ENCODE results near the gene SLC25A48.
"Not testable (repeated sequence)": the region's sequence is repeated elsewhere in the genome, so short reads cannot be mapped to it uniquely, and the experiment has no call there.

SLC25A48 gene

DNA sequence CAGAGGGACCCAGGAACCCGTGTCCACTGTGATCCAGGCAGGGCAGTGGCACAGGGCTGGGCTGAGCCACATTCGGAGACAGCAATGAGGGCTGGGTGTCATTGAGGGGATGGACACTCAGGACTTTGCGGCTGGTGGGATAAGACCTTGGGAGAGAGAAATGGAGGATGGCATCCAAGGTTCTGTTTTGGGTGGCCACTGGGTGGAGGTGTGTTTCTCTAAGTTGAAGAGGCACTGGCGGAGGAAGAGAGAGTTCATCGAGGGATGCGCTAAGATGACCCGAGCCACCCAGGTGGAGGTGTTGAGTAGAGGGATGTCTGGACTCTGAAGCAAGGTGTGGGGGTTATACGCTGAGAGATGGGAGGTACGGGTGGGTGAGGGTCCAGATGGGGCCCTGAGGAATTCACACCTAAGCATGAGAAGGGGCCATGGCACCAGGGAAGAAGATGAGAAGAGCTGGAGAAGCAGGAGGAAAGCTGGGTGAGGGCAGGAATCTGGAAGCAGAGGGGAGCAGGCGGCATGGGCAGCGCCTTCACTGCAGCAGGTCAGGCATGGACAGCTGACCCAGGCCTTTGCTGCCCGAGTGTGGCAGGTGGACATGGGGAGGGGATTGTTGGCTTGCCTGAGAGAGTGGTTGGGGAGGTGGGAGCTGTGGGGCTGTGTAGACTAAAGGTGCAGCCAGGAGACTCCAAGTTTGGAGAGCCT lies 2.5 kb upstream of the SLC25A48 start:
- no peak for DNase-seq (ENCODE audit: low read depth, low spot score)
- TF ChIP-seq POLR2AphosphoS5 (IDR thresholded peaks at IDR 0.05; ENCODE audit: borderline replicate concordance, low read depth, low read length) = no peak
- TF ChIP-seq FOXP2 (optimal IDR thresholded peaks at IDR 0.05; ENCODE audit: control extremely low read depth, extremely low read length, insufficient read depth) = no peak
- no peak for TF ChIP-seq EZH2 (IDR thresholded peaks at IDR 0.05)
- H3K9me3 ChIP-seq (ENCODE audit: low read depth, low read length) = no peaks in the 10 kb centered on the region
- no peak overlapping the region for H3K27ac ChIP-seq
- H3K9ac ChIP-seq (ENCODE audit: insufficient read length) = no peak overlapping the region
- H3K4me3 ChIP-seq = no peak overlapping the region
- H3K36me3 ChIP-seq (ENCODE audit: insufficient read depth, low read length) = no peaks in the 10 kb centered on the region

- no peaks in the 10 kb centered on the region for H3K9me3 ChIP-seq (ENCODE audit: low read depth, low read length)
Observed at GRCh38 chr5:135832941-135833920, 1.2 kb upstream of the SLC25A48 start.

GRCh38 chr5:135833961-135834638 lies 363 bp upstream of the SLC25A48 start:
- H3K4me3 ChIP-seq = no peak overlapping the region
- no peak for DNase-seq (ENCODE audit: low read depth, low spot score)
- H3K9ac ChIP-seq (ENCODE audit: insufficient read length) = no peak overlapping the region
- TF ChIP-seq POLR2AphosphoS5 (IDR thresholded peaks at IDR 0.05; ENCODE audit: borderline replicate concordance, low read depth, low read length) (no peak), EZH2 (IDR thresholded peaks at IDR 0.05) (no peak), FOXP2 (optimal IDR thresholded peaks at IDR 0.05; ENCODE audit: control extremely low read depth, extremely low read length, insufficient read depth) (no peak)
- no peaks in the 10 kb centered on the region for H3K36me3 ChIP-seq (ENCODE audit: insufficient read depth, low read length)
- H3K27ac ChIP-seq = no peak overlapping the region
- no peaks in the 10 kb centered on the region for H3K9me3 ChIP-seq (ENCODE audit: low read depth, low read length)

More at GRCh38 chr5:135832941-135833920, 1.2 kb upstream of the SLC25A48 start:
- no peak overlapping the region for H3K27ac ChIP-seq
- H3K36me3 ChIP-seq (ENCODE audit: insufficient read depth, low read length) = no peaks in the 10 kb centered on the region
- no peak overlapping the region for H3K9ac ChIP-seq (ENCODE audit: insufficient read length)
- TF ChIP-seq FOXP2 (optimal IDR thresholded peaks at IDR 0.05; ENCODE audit: control extremely low read depth, extremely low read length, insufficient read depth) (no peak), EZH2 (IDR thresholded peaks at IDR 0.05) (no peak)
- DNase-seq (ENCODE audit: low read depth, low spot score) = no peak
- H3K4me3 ChIP-seq = no peak overlapping the region

GRCh38 chr5:135835766-135836165 lies 1.3 kb downstream of the SLC25A48 start:
- H3K4me3 ChIP-seq = no peak overlapping the region
- DNase-seq (ENCODE audit: low read depth, low spot score) = no peak
- H3K27ac ChIP-seq = no peak overlapping the region
- H3K9ac ChIP-seq (ENCODE audit: insufficient read length) = no peak overlapping the region
- no peaks in the 10 kb centered on the region for H3K36me3 ChIP-seq (ENCODE audit: insufficient read depth, low read length)
- TF ChIP-seq EZH2 (IDR thresholded peaks at IDR 0.05) (no peak), FOXP2 (optimal IDR thresholded peaks at IDR 0.05; ENCODE audit: control extremely low read depth, extremely low read length, insufficient read depth) (no peak), POLR2AphosphoS5 (IDR thresholded peaks at IDR 0.05; ENCODE audit: borderline replicate concordance, low read depth, low read length) (no peak)
- no peaks in the 10 kb centered on the region for H3K9me3 ChIP-seq (ENCODE audit: low read depth, low read length)

DNA sequence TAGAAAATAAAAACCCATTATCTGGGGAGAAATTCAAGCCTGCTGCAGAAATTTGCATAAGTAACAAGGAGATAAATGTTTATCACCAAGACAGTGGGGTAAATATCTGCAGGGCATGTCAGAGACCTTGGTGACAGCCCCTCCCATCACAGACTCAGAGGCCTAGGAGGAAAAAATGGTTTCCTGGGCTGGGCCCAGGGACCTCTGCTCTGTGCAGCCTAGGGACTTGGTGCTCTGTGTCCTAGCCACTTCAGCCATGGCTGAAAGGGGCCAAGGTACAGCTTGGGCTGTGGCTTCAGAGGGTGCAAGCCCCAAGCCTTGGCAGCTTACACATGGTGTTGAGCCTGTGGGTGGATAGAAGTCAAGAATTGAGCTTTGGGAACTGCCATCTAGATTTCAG lies 3.9 kb downstream of the SLC25A48 start:
- not testable (repeated sequence) for H3K27ac ChIP-seq; H3K36me3 ChIP-seq (ENCODE audit: insufficient read depth, low read length); H3K9me3 ChIP-seq (ENCODE audit: low read depth, low read length); H3K4me3 ChIP-seq; DNase-seq (ENCODE audit: low read depth, low spot score); H3K9ac ChIP-seq (ENCODE audit: insufficient read length)

- no peak for DNase-seq (ENCODE audit: low read depth, low spot score)
- Histone ChIP-seq H3K9ac (ENCODE audit: insufficient read length) (no peak overlapping the region), H3K36me3 (ENCODE audit: insufficient read depth, low read length) (no peaks in the 10 kb centered on the region), H3K4me3 (no peak overlapping the region), H3K27ac (no peak overlapping the region), H3K9me3 (ENCODE audit: low read depth, low read length) (no peaks in the 10 kb centered on the region)
- TF ChIP-seq POLR2AphosphoS5 (IDR thresholded peaks at IDR 0.05; ENCODE audit: borderline replicate concordance, low read depth, low read length) (no peak), FOXP2 (optimal IDR thresholded peaks at IDR 0.05; ENCODE audit: control extremely low read depth, extremely low read length, insufficient read depth) (no peak), EZH2 (IDR thresholded peaks at IDR 0.05) (no peak)
Observed at GRCh38 chr5:135839566-135839965, 5.1 kb downstream of the SLC25A48 start.

GRCh38 chr5:135840959-135841358 lies 6.5 kb downstream of the SLC25A48 start:
- Histone ChIP-seq H3K4me3 (no peak overlapping the region), H3K27ac (no peak overlapping the region), H3K9me3 (ENCODE audit: low read depth, low read length) (no peaks in the 10 kb centered on the region), H3K36me3 (ENCODE audit: insufficient read depth, low read length) (no peaks in the 10 kb centered on the region), H3K9ac (ENCODE audit: insufficient read length) (no peak overlapping the region)
- no peak for TF ChIP-seq EZH2 (IDR thresholded peaks at IDR 0.05)
- no peak for TF ChIP-seq FOXP2 (optimal IDR thresholded peaks at IDR 0.05; ENCODE audit: control extremely low read depth, extremely low read length, insufficient read depth)
- no peak for TF ChIP-seq POLR2AphosphoS5 (IDR thresholded peaks at IDR 0.05; ENCODE audit: borderline replicate concordance, low read depth, low read length)
- DNase-seq (ENCODE audit: low read depth, low spot score) = no peak

DNA sequence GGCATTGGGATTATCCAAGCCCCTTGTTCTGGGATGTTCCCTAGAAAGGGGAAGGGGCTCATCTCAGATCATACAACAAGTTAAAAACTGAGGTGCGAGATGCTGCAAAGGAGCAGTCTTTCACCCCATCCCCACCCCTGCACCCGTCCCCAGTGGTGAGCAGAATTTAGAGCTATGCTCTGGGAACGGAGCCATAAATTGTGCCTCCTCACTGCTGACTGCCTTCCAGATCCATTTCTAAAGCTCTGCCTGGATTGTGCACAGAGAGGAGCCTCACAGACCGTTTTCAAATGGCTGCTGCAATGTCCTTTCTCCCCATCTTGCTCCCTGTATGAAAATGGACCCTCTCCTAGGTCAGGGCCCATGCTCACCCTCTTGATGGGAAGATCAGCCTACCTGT lies 8.3 kb downstream of the SLC25A48 start:
- H3K9me3 ChIP-seq (ENCODE audit: low read depth, low read length) = no peaks in the 10 kb centered on the region
- no peak overlapping the region for H3K27ac ChIP-seq
- no peak overlapping the region for H3K9ac ChIP-seq (ENCODE audit: insufficient read length)
- no peak for DNase-seq (ENCODE audit: low read depth, low spot score)
- no peak overlapping the region for H3K4me3 ChIP-seq
- no peak for TF ChIP-seq FOXP2 (optimal IDR thresholded peaks at IDR 0.05; ENCODE audit: control extremely low read depth, extremely low read length, insufficient read depth)
- TF ChIP-seq EZH2 (IDR thresholded peaks at IDR 0.05) = no peak
- TF ChIP-seq POLR2AphosphoS5 (IDR thresholded peaks at IDR 0.05; ENCODE audit: borderline replicate concordance, low read depth, low read length) = no peak
- no peaks in the 10 kb centered on the region for H3K36me3 ChIP-seq (ENCODE audit: insufficient read depth, low read length)
